HCT116 (cell line): ENCODE measurements around the gene CPTP.

Experiments
- CBX3 ChIP-seq: IDR thresholded peaks from 2 replicates; pipeline ENCODE4 v1.6.1; 2012; ENCODE audit warnings: low read depth
- CTCF ChIP-seq, 3 experiments: fragments of 200-600 bp in 1 of 3; sonication (generic) in 1 of 3; IDR thresholded peaks in 2 of 3; conservative IDR thresholded peaks in 1 of 3; 2 replicates each; pipeline ENCODE4 v1.5.1; 2012 to 2017; ENCODE audit warnings: low read depth in 2 of 3, low read length in 2 of 3, antibody characterized with exemption in 1 of 3, borderline replicate concordance in 1 of 3, control low read depth in 1 of 3, mild to moderate bottlenecking in 1 of 3, mixed read lengths in 1 of 3, mixed run types in 1 of 3, moderate library complexity in 1 of 3; ENCODE audit not compliant: insufficient read depth in 1 of 3
- EZH2phosphoT487 ChIP-seq: fragments of 200-600 bp; IDR thresholded peaks from 2 replicates; pipeline ENCODE4 v1.6.1; 2018; ENCODE audit warnings: antibody characterized with exemption, borderline replicate concordance
- POLR2A ChIP-seq: IDR thresholded peaks from 2 replicates; pipeline ENCODE4 v1.7.0; 2011; ENCODE audit warnings: borderline replicate concordance; ENCODE audit not compliant: insufficient read depth, insufficient read length; ENCODE audit errors: extremely low read depth
- POLR2AphosphoS5 ChIP-seq: IDR thresholded peaks from 2 replicates; pipeline ENCODE4 v1.6.1; 2011; ENCODE audit warnings: mild to moderate bottlenecking, low read depth, low read length, moderate library complexity
- SP1 ChIP-seq: IDR thresholded peaks from 2 replicates; pipeline ENCODE4 v1.6.1; 2012; ENCODE audit warnings: low read depth
- ZBTB33 ChIP-seq: IDR thresholded peaks from 2 replicates; pipeline ENCODE4 v1.6.1; 2011; ENCODE audit warnings: mild to moderate bottlenecking, low read length, moderate library complexity; ENCODE audit not compliant: insufficient replicate concordance; ENCODE audit errors: extremely low read depth
- ZFX ChIP-seq: fragments of 450-650 bp; IDR thresholded peaks from 2 replicates; pipeline ENCODE4 v1.6.1; 2017
- ZNF274 ChIP-seq: fragments of 200-500 bp; sonication (Bioruptor generic); IDR thresholded peaks from 2 replicates; pipeline ENCODE4 v1.6.1; 2014; ENCODE audit warnings: mild to moderate bottlenecking, low read depth, low read length, inconsistent platforms
- TF ChIP-seq, protein P1 (sequence below): IDR thresholded peaks from 2 replicates; pipeline ENCODE4 v1.6.1; 2012
- TF ChIP-seq, protein P2 (sequence below): IDR thresholded peaks from 2 replicates; pipeline ENCODE4 v1.6.1; 2012; ENCODE audit warnings: low read depth

GRCh38 chr1:1332031-1332755 lies 7.6 kb downstream of the CPTP start:
- TF ChIP-seq EZH2phosphoT487, result no peak
- no peak for TF ChIP-seq POLR2A
- TF ChIP-seq, protein P1, sequence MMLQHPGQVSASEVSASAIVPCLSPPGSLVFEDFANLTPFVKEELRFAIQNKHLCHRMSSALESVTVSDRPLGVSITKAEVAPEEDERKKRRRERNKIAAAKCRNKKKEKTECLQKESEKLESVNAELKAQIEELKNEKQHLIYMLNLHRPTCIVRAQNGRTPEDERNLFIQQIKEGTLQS, result no peak
- TF ChIP-seq POLR2AphosphoS5, result no peak
- TF ChIP-seq, protein P2, sequence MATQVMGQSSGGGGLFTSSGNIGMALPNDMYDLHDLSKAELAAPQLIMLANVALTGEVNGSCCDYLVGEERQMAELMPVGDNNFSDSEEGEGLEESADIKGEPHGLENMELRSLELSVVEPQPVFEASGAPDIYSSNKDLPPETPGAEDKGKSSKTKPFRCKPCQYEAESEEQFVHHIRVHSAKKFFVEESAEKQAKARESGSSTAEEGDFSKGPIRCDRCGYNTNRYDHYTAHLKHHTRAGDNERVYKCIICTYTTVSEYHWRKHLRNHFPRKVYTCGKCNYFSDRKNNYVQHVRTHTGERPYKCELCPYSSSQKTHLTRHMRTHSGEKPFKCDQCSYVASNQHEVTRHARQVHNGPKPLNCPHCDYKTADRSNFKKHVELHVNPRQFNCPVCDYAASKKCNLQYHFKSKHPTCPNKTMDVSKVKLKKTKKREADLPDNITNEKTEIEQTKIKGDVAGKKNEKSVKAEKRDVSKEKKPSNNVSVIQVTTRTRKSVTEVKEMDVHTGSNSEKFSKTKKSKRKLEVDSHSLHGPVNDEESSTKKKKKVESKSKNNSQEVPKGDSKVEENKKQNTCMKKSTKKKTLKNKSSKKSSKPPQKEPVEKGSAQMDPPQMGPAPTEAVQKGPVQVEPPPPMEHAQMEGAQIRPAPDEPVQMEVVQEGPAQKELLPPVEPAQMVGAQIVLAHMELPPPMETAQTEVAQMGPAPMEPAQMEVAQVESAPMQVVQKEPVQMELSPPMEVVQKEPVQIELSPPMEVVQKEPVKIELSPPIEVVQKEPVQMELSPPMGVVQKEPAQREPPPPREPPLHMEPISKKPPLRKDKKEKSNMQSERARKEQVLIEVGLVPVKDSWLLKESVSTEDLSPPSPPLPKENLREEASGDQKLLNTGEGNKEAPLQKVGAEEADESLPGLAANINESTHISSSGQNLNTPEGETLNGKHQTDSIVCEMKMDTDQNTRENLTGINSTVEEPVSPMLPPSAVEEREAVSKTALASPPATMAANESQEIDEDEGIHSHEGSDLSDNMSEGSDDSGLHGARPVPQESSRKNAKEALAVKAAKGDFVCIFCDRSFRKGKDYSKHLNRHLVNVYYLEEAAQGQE, result no peak
- no peak for TF ChIP-seq CTCF (IDR thresholded peaks at IDR 0.05 in 2 of 3, conservative IDR thresholded peaks at IDR 0.05 in 1 of 3; ENCODE audit: borderline replicate concordance in 1 of 3, insufficient read depth in 1 of 3, low read depth in 2 of 3, low read length in 2 of 3)
- no peak for TF ChIP-seq SP1
- no peak for TF ChIP-seq ZNF274
- TF ChIP-seq CBX3, result no peak
- no peak for TF ChIP-seq ZFX
- no peak for TF ChIP-seq ZBTB33
